Left ventricle myocardium inferior (tissue), 1 donor: ENCODE measurements around the gene GRK6. TPM values are rescaled to one million over a fixed set of nuclear protein-coding genes. Genes with fewer than 3 reads are reported as not detected.

ENCODE experiments used
- DNase-seq: peaks from one replicate; pipeline ENCODE4 v3.0.0-alpha.2; 2020
- H3K27ac ChIP-seq: fragments of 200-600 bp; replicated peaks from 2 replicates; pipeline ENCODE4 v1.8.0; 2021
- H3K27me3 ChIP-seq: fragments of 200-600 bp; 2 replicates; pipeline ENCODE4 v1.8.0; 2021; ENCODE audit warnings: low read depth
- H3K36me3 ChIP-seq: fragments of 200-600 bp; 2 replicates; pipeline ENCODE4 v1.8.0; 2021
- H3K4me1 ChIP-seq: fragments of 200-600 bp; 2 replicates; pipeline ENCODE4 v1.8.0; 2021
- H3K4me3 ChIP-seq: fragments of 200-600 bp; 2 replicates; pipeline ENCODE4 v1.8.0; 2021; ENCODE audit warnings: mild to moderate bottlenecking, moderate library complexity
- H3K9me3 ChIP-seq: fragments of 200-600 bp; replicated peaks from 2 replicates; pipeline ENCODE4 v1.8.0; 2021
- CTCF ChIP-seq: fragments of 200-600 bp; IDR thresholded peaks from 2 replicates; pipeline ENCODE4 v1.8.0; 2021; ENCODE audit warnings: antibody characterized with exemption, mild to moderate bottlenecking, borderline replicate concordance
- intact Hi-C: fragments of 100-400 bp; cut with micrococcal nuclease; formaldehyde crosslinking; loops from one replicate; pipeline ENCODE4 v1.11.0; 2022
- total RNA-seq: library from RNA; stranded (reverse); fragmentation: NEBNext Ultra II Directional; extraction: Animal tissue kit (Norgen Biotek cat#: 25700); gene quantifications from one replicate; pipeline ENCODE4 v1.2.1, GENCODE V29; 2021
- donor health status: DM: no; HTN: yes; CAD: no; lungs with severe emphysema.

The GRK6 gene
- total RNA-seq, 1 donor from 2014 or later: 15.6 TPM

- peaks cover 9% of the 10 kb centered on the region for H3K36me3 ChIP-seq
- H3K9me3 ChIP-seq: no peaks in the 10 kb centered on the region
- no peak for TF ChIP-seq CTCF
- H3K27ac ChIP-seq: peak overlapping the region; percentile 92
- peak overlapping the region; percentile 79 for H3K4me3 ChIP-seq
- peaks cover 69% of the 10 kb centered on the region for H3K4me1 ChIP-seq
- intact Hi-C loops: no loop called here
- H3K27me3 ChIP-seq: peaks cover 90% of the 10 kb centered on the region
- DNase-seq: peak; percentile 73
Observed at GRCh38 chr5:177471610-177472356, 45.3 kb downstream of the GRK6 start.

- DNase-seq: no peak
- Histone ChIP-seq H3K27ac (peak overlapping the region; percentile 92), H3K36me3 (no peaks in the 10 kb centered on the region), H3K4me1 (peaks cover 75% of the 10 kb centered on the region), H3K4me3 (peak overlapping the region; percentile 79), H3K27me3 (peaks cover 94% of the 10 kb centered on the region), H3K9me3 (no peaks in the 10 kb centered on the region)
- no peak for TF ChIP-seq CTCF
- intact Hi-C loops: no loop called here
Observed at GRCh38 chr5:177472460-177473442, 46.3 kb downstream of the GRK6 start.

GRCh38 chr5:177473443-177474001 is 47.0 kb downstream of the GRK6 start, which contains the start of gene DBN1:
TSS of gene DBN1 (minus strand) at chr5:177473634. CDS start at chr5:177473521, 113 bp downstream.
- peak within 1 kb of the TSS; percentile 79 for H3K4me3 ChIP-seq
- peaks cover 89% of the 10 kb centered on the region for H3K27me3 ChIP-seq
- H3K9me3 ChIP-seq: no peaks in the 10 kb centered on the region
- intact Hi-C loops: no loop called here
- no peaks in the 10 kb centered on the region for H3K36me3 ChIP-seq
- peak; percentile 63 for DNase-seq
- H3K27ac ChIP-seq: peak within 1 kb of the TSS; percentile 92
- H3K4me1 ChIP-seq: peaks cover 77% of the 10 kb centered on the region
- TF ChIP-seq CTCF: no peak

- Histone ChIP-seq H3K4me1 (peaks cover 77% of the 10 kb centered on the region), H3K36me3 (no peaks in the 10 kb centered on the region), H3K9me3 (no peaks in the 10 kb centered on the region), H3K27ac (peak overlapping the region; percentile 92), H3K27me3 (peaks cover 85% of the 10 kb centered on the region), H3K4me3 (peak overlapping the region; percentile 79)
- DNase-seq: no peak
- no peak for TF ChIP-seq CTCF
- intact Hi-C loops: no loop called here
Observed at GRCh38 chr5:177474002-177474476, 47.6 kb downstream of the GRK6 start.
